PC-3 (cell line): Measurements from ENCODE around the gene FAN1. TPM values are rescaled to one million over a fixed set of nuclear protein-coding genes. Genes with fewer than 3 reads are reported as not detected.

Source experiments
- ATAC-seq: fragments of 200-7000 bp; cut with Tn5 transposase; 2 replicates; pipeline ENCODE4 v1.9.1; 2020; ENCODE audit warnings: mild to moderate bottlenecking, moderate library complexity
- BruUV-seq: library from RNA; stranded (reverse); fragments of 400-500 nt; replicated peaks from 2 replicates; lab custom pipeline; 2021; lab: Mats Ljungman, UMichigan
- CTCF ChIA-PET: fragments of 300-600 bp; sonication (Branson Sonifier 250); formaldehyde crosslinking; loops from one replicate; lab custom pipeline; 2022; ENCODE audit warnings: antibody characterized with exemption; lab: Charles Lee
- POLR2A ChIA-PET: fragments of 300-600 bp; sonication (Branson Sonifier 250); formaldehyde crosslinking; loops from one replicate; lab custom pipeline; 2022; ENCODE audit warnings: antibody characterized with exemption; ENCODE audit not compliant: unreplicated experiment; lab: Charles Lee
- DNase-seq: peaks from one replicate; pipeline ENCODE4 v3.0.0-alpha.2; 2015
- H2AFZ ChIP-seq: fragments of 300-600 bp; sonication (generic); 2 replicates; pipeline ENCODE4 v1.6.0; 2016; ENCODE audit warnings: antibody characterized with exemption, low read length
- H3F3A ChIP-seq: fragments of 300-600 bp; sonication (generic); one replicate; pipeline ENCODE4 v1.6.0; 2017; ENCODE audit warnings: antibody characterized with exemption, low read length, control low read depth, mild to moderate bottlenecking; ENCODE audit not compliant: unreplicated experiment
- H3K27ac ChIP-seq: fragments of 300-600 bp; sonication (generic); 2 replicates; pipeline ENCODE4 v1.5.1; 2016; ENCODE audit warnings: mild to moderate bottlenecking, low read length
- H3K27me3 ChIP-seq: fragments of 300-600 bp; sonication (generic); 2 replicates; pipeline ENCODE4 v1.6.1; 2016; ENCODE audit warnings: low read length, mixed read lengths
- H3K36me3 ChIP-seq: fragments of 300-600 bp; sonication (generic); 2 replicates; pipeline ENCODE4 v1.6.1; 2016; ENCODE audit warnings: low read depth, mixed run types, low read length, mixed read lengths
- H3K4me1 ChIP-seq: fragments of 300-600 bp; sonication (generic); 2 replicates; pipeline ENCODE4 v1.5.1; 2016; ENCODE audit warnings: low read length; ENCODE audit not compliant: insufficient read depth
- H3K4me2 ChIP-seq: fragments of 300-600 bp; sonication (generic); 2 replicates; pipeline ENCODE4 v1.6.0; 2016; ENCODE audit warnings: low read length
- H3K4me3 ChIP-seq: fragments of 300-600 bp; sonication (generic); 2 replicates; pipeline ENCODE4 v1.5.1; 2016; ENCODE audit warnings: mild to moderate bottlenecking, low read length, mixed read lengths
- H3K79me2 ChIP-seq: fragments of 300-600 bp; sonication (generic); 2 replicates; pipeline ENCODE4 v1.6.1; 2017; ENCODE audit warnings: low read length, mixed read lengths
- H3K9ac ChIP-seq: fragments of 300-600 bp; sonication (generic); 2 replicates; pipeline ENCODE4 v1.6.0; 2016; ENCODE audit warnings: mild to moderate bottlenecking, low read length
- H3K9me2 ChIP-seq: fragments of 300-600 bp; sonication (generic); replicated peaks from 2 replicates; pipeline ENCODE4 v1.6.1; 2016; ENCODE audit warnings: mixed run types, low read length, mixed read lengths
- H3K9me3 ChIP-seq: fragments of 300-600 bp; sonication (generic); 2 replicates; pipeline ENCODE4 v1.6.1; 2016; ENCODE audit warnings: low read length, mixed read lengths
- H4K20me1 ChIP-seq: fragments of 300-600 bp; sonication (generic); 2 replicates; pipeline ENCODE4 v1.6.1; 2016; ENCODE audit warnings: low read length, mixed read lengths
- CTCF ChIP-seq: fragments of 300-600 bp; sonication (generic); conservative IDR thresholded peaks from 2 replicates; pipeline ENCODE4 v1.5.1; 2017; ENCODE audit warnings: antibody characterized with exemption, low read depth, mild to moderate bottlenecking, low read length
- EZH2 ChIP-seq: fragments of 300-600 bp; sonication (generic); IDR thresholded peaks from one replicate; pipeline ENCODE4 v1.6.1; 2017; ENCODE audit warnings: antibody characterized with exemption, mild to moderate bottlenecking, low read length; ENCODE audit not compliant: unreplicated experiment
- EZH2phosphoT487 ChIP-seq: fragments of 300-600 bp; sonication (generic); IDR thresholded peaks from 2 replicates; pipeline ENCODE4 v1.6.1; 2018; ENCODE audit warnings: mild to moderate bottlenecking, antibody characterized with exemption, low read length, borderline replicate concordance
- intact Hi-C: fragments of 100-400 bp; cut with micrococcal nuclease; formaldehyde crosslinking; loops from 2 replicates; pipeline ENCODE4 v1.9.0; 2023
- total RNA-seq: library from RNA; depleted of rRNA; stranded (reverse); fragments of >200 nt; gene quantifications from 2 replicates; pipeline ENCODE4 v1.2.3, GENCODE V29; 2014

Gene FAN1
- total RNA-seq, 1 experiment from 2014 or later = 16.4 TPM

- BruUV-seq = no TSS peak
Observed at GRCh38 chr15:30956216-30957124, 52.8 kb downstream of the FAN1 start.

GRCh38 chr15:30958219-30958618, 54.5 kb downstream of the FAN1 start:
- BruUV-seq = no TSS peak
- no peak for ATAC-seq
- Histone ChIP-seq H3K36me3 (peaks cover 12% of the 10 kb centered on the region), H2AFZ (no peak overlapping the region), H4K20me1 (no peaks in the 10 kb centered on the region), H3K27ac (no peak overlapping the region), H3K4me1 (peaks cover 16% of the 10 kb centered on the region), H3K27me3 (no peaks in the 10 kb centered on the region), H3K4me2 (no peak overlapping the region), H3K9me3 (no peaks in the 10 kb centered on the region), H3K4me3 (no peak overlapping the region), H3K9me2 (no peaks in the 10 kb centered on the region), H3K9ac (no peak overlapping the region), H3F3A (no peaks in the 10 kb centered on the region), H3K79me2 (no peaks in the 10 kb centered on the region)
- POLR2A ChIA-PET = no interaction called here
- TF ChIP-seq EZH2phosphoT487 (no peak), CTCF (no peak), EZH2 (no peak)
- no peak for DNase-seq
- intact Hi-C loops = no loop called here
- CTCF ChIA-PET = no interaction called here

More at GRCh38 chr15:30956216-30957124, 52.8 kb downstream of the FAN1 start:
- TF ChIP-seq EZH2 = no peak
- no peak for TF ChIP-seq CTCF
- TF ChIP-seq EZH2phosphoT487 = no peak
- no peak for DNase-seq
- Histone ChIP-seq H3K9ac (no peak overlapping the region), H3K36me3 (peaks cover 21% of the 10 kb centered on the region), H3K79me2 (no peaks in the 10 kb centered on the region), H3K9me3 (no peaks in the 10 kb centered on the region), H3K4me3 (no peak overlapping the region), H3K27me3 (no peaks in the 10 kb centered on the region), H3F3A (no peaks in the 10 kb centered on the region), H4K20me1 (no peaks in the 10 kb centered on the region), H2AFZ (no peak overlapping the region), H3K27ac (no peak overlapping the region), H3K4me2 (no peak overlapping the region), H3K9me2 (no peaks in the 10 kb centered on the region), H3K4me1 (peaks cover 16% of the 10 kb centered on the region)
- no peak for ATAC-seq
- ChIA-PET CTCF (no interaction called here), POLR2A (no interaction called here)
- intact Hi-C loops = no loop called here

GRCh38 chr15:30962079-30962478, 58.4 kb downstream of the FAN1 start:
- no peak for ATAC-seq
- no peaks in the 10 kb centered on the region for H3F3A ChIP-seq
- no peak for TF ChIP-seq EZH2phosphoT487
- no peak for TF ChIP-seq EZH2
- no peak for TF ChIP-seq CTCF
- ChIA-PET CTCF (no interaction called here), POLR2A (no interaction called here)
- no peak overlapping the region for H2AFZ ChIP-seq
- H3K4me3 ChIP-seq = no peak overlapping the region
- H3K36me3 ChIP-seq = no peaks in the 10 kb centered on the region; the same call in 1 of the 2 replicates
- H3K4me2 ChIP-seq = no peak overlapping the region
- no TSS peak for BruUV-seq
- H3K9me3 ChIP-seq = no peaks in the 10 kb centered on the region
- H3K79me2 ChIP-seq = no peaks in the 10 kb centered on the region
- H3K9ac ChIP-seq = no peak overlapping the region
- no peaks in the 10 kb centered on the region for H4K20me1 ChIP-seq
- no peaks in the 10 kb centered on the region for H3K9me2 ChIP-seq
- intact Hi-C loops = no loop called here
- DNase-seq = no peak
- H3K27me3 ChIP-seq = no peaks in the 10 kb centered on the region
- H3K4me1 ChIP-seq = no peaks in the 10 kb centered on the region
- no peak overlapping the region for H3K27ac ChIP-seq
